Amniotic epithelial cell (primary cell): ENCODE data around the gene LAGE3.

Source experiments
- DNase-seq: peaks from one replicate; pipeline ENCODE4 v3.0.0-alpha.2; 2010; ENCODE audit warnings: low read depth

LAGE3 gene

DNA sequence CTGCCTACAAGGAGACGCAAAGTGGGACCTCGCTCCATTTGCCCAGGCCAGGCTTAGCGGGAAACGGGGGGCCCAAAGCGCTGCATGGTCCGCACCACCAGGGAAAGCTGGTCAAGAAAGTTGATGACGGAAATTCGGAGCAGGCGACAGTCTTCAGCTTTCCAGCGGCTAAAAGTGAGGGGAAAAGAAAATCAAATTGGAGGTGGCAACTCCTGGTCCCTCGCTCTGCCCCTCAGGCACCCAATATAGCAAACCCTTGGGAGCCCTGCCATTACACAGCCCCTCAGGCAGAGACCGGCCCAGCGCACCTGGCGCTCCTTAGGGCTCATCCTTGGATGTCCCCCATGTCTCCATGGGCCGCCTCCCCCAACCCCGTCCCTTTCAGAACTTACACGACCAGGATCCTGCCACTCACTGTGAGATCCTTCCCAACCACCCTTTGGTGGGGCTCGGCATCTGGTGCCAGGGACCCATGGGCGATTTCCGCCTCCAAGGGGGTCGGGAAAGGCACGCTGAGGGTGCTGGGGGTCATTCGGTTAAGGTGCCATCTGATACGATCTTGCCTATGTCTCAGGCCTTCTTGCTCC, 1.1 kb downstream of the LAGE3 start:
- no peak for DNase-seq

- DNase-seq = no peak
These were observed 2.3 kb downstream of the LAGE3 start for GRCh38 chrX:154476821-154477220.

DNA sequence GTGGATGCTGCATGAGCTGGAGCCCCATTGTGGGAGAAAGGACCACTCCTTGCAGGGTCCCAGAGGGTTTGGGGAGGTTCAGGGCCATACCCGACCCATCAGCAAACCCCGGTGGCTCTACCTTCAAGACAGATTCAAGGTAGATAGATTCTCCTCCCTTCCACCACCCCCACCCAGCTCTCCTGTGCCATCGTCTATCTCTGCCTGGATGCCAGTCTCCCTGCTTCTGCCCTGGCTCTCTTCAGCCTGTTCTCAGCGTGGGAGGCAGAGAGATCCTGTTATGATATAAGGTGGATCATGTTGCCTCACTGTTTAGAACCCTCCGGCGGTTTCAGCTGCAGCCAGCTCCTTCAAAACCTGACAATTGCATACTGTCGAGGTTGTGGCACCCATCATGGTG, 5.4 kb downstream of the LAGE3 start:
- no peak for DNase-seq

GRCh38 chrX:154472685-154473632, 6.1 kb downstream of the LAGE3 start:
- DNase-seq = no peak

DNA sequence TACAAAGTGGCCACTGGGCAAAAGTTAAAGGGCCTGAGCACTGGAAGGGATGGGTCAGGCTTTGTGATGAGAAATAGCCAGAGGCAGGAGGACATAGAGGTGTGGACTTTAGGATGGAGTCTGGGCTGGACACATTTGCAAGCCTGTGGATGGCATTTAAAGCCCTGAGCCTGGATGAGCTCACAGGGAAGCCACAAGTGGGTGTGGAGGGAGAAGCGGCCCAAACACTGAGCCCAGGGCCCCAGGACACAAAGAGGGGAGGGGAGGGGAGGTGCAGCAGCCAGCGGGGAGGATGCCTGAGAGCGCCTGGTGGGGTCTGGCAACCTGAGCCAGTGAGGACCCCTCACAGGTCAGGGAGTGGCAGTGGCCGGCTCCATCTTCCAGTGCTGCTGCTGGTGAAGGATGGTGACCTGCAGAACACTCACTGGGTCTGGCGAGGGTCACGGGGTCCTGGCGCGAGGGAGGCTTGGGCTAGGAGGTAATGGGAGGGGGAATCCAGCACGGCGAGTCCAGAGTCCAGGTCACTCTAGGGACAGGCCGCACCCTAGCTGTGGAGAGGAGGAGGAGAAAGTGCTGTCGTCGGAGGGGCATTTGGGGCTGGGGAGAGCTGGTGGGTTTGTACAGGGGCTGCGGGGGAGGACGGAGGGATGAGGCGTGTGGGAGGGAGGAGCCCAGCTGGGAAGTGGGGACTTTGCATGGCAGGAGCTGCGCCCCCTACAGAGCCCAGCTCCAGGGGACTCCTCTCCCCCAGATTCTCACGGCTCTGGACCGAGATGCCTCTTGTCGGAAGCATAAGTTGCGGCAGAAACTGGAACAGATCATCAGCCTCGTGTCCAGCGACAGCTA, 7.0 kb downstream of the LAGE3 start:
- DNase-seq = no peak

DNA sequence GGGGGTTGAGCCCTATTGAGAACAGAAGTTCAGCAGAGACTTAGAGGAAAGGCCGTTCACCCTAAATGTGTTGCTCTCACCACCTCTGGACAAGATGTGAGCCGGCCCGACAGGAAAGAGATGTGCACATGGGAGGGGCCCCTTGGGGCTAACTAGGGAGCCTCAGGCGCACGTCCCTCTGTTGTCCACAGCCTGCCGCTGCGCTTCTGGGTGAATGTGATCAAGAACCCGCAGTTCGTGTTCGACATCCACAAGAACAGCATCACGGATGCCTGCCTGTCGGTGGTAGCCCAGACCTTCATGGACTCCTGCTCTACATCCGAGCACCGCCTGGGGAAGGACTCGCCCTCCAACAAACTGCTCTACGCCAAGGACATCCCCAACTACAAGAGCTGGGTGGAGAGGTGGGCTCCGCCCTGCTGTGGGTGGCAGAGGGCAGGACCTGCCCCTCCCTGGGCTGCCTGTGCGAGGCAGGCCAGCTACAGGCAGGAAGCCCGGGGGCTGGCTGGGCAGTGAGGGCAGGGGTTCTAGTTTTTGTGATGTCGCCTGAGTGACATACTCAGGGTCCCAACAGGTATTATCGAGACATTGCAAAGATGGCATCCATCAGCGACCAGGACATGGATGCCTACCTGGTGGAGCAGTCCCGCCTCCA, 8.0 kb downstream of the LAGE3 start:
- no peak for DNase-seq

GRCh38 chrX:154470434-154470833, 8.6 kb downstream of the LAGE3 start:
- no peak for DNase-seq

DNA sequence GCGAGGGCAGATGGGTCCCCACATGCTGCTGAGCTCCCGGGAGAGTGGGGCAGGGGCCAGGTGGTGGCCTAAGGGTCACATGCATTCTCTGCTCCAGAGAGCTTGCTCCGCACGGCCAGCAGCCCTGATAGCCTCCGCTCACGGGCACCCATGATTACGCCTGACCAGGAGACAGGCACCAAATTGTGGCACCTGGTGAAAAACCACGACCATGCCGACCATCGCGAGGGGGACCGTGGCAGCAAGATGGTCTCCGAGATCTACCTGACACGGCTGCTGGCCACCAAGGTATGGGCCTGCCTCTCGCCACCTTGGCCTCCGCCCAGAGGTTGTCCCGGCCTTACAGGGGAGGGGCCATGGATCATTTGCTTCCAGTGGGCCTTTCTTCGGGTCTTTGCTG, 9.2 kb downstream of the LAGE3 start:
- DNase-seq = no peak

- DNase-seq = no peak
These were observed 10.0 kb downstream of the LAGE3 start for GRCh38 chrX:154469114-154469513.

- DNase-seq = no peak
These were observed 10.9 kb downstream of the LAGE3 start for GRCh38 chrX:154468217-154468616.

- no peak for DNase-seq
These were observed 11.5 kb downstream of the LAGE3 start for GRCh38 chrX:154467556-154467955.

DNA sequence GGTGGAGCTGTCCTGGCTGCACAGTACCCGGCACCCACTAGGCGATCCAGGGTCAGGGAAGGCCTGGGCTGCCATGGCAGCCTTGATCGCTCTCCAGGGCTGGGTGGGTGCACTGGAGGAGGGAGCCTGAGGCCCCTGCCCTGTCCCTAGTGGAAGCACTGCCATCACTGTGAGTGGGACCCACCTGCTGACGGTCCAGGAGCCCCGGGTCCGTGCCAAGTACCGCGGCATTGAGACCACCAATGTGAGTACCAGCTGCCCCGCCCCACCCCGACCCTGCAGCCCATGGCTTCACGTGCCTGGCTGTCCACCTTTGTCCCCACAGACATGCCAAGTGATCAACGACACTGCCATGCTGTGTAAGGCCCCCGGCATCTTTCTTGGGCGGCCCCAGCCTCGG, 12.2 kb downstream of the LAGE3 start:
- DNase-seq = no peak

DNA sequence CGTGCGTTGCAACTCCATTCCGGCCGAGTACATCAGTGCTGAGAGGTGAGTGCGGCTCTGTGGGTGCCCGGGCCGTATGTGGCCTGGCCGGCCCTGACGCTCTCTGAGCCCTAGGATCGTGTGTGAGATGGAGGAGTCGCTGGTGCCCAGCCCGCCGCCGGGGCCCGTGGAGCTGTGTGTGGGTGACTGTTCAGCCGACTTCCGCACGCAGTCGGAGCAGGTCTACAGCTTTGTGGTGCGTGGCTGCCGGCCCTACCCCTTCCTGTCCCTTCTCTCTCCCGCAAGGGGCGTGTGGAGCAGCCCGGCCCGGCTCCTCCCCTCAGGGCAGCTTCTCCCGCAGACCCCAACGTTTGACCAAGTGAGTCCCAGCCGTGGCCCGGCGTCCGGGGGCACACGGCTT, 13.0 kb downstream of the LAGE3 start:
- no peak for DNase-seq

GRCh38 chrX:154465601-154466000, 13.5 kb downstream of the LAGE3 start:
- no peak for DNase-seq

- no peak for DNase-seq
These were observed 14.2 kb downstream of the LAGE3 start for GRCh38 chrX:154464806-154465365.

DNA sequence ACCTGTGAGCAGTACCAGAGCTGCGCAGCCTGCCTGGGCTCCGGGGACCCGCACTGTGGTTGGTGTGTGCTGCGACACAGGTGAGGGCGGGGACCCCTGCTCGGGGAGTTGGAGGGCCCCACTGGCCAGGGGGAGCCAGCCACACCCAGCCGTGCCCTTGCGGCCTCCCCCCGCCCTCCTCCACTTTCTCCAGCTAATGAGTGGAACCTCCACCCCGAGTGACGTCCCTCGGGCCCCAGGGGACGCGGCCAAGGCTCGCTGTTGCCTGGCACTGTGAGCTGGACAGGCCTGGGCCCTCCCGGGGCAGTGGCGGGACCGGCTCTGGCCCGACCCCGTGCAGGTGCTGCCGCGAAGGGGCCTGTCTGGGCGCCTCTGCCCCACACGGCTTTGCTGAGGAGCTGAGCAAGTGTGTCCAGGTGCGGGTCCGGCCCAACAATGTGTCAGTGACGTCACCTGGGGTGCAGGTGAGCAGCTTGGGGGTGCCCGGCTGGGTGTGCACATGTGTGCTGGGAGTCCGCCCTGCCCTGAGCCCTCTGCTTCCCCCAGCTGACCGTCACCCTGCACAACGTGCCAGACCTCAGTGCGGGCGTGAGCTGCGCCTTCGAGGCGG, 15.4 kb downstream of the LAGE3 start:
- DNase-seq = no peak

DNA sequence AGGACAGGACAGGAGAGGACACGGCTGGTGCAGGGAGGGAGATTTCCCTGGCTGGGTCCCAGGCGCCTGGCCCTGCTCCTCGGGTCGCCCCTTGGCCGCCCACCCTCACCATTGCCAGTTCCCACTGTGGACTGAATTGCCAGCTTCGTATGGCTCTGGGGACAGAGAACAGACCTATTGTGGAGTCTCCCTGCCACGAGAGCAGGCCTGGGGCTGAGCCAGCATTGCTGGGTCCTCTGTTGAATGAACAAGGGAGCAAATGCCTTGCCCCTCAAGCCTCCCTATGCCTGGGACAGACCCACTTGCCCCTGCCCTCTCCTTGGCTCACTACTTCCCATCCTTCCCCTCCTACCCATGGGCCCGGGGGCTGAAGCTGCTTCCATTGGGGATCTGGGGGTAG, 16.7 kb downstream of the LAGE3 start:
- DNase-seq = no peak

DNA sequence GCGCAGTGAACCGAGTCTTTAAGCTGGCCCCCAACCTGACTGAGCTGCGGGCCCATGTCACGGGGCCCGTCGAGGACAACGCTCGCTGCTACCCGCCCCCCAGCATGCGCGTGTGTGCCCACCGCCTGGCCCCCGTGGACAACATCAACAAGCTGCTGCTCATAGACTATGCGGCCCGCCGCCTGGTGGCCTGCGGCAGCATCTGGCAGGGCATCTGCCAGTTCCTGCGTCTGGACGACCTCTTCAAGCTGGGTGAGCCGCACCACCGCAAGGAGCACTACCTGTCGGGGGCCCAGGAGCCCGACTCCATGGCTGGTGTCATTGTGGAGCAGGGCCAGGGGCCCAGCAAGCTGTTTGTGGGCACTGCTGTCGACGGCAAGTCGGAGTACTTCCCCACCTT, 18.8 kb downstream of the LAGE3 start:
- DNase-seq = no peak

DNA sequence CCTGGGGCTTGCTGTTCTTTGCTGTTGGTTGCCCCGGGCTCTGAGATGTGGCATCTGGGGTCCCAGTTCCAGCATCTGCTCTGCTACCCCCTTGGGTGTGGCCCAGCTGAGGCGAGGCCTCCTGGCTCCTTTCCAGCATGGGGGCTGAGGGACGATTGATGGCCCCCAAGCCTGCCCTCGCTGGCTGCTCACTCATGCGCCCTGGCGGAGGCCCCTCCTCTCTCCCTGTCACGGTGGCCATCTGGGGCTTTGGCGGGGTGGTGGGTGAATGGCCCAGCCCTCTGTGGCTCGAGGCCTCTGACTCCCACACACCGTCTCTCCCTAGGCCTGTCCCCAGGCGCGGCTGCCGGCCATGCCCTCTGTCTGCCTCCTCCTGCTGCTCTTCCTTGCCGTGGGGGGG, 19.2 kb downstream of the LAGE3 start:
- DNase-seq = no peak

- no peak for DNase-seq
These were observed 19.9 kb downstream of the LAGE3 start for GRCh38 chrX:154458954-154459778.
